GM21381 (cell line): Measurements from ENCODE around the gene STAT5A.
A peak's percentile ranks its signal among the peaks of the same experiment; 100 is the strongest.
"Not testable (repeated sequence)": the region's sequence is repeated elsewhere in the genome, so short reads cannot be mapped to it uniquely, and the experiment has no call there.

ENCODE experiments used
- ATAC-seq: cut with Tn5 transposase; IDR thresholded peaks from one replicate; pipeline ENCODE4 v1.9.1; 2021; ENCODE audit warnings: mild to moderate bottlenecking, moderate library complexity; ENCODE audit not compliant: unreplicated experiment

STAT5A gene

DNA sequence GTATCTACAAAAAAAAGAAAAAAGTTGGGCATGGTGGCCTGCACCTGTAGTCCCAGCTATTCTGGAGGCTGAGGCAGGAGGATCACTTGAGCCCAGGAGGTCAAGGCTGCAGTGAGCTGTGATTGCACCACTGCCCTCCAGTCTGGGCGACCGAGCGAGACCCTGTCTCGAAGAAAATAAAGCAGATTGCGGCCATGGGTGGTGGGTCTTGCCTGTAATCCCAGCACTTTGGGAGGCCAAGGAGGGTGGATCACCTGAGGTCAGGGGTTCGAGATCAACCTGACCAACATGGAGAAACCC, 16.7 kb downstream of the STAT5A start:
- not testable (repeated sequence) for ATAC-seq

DNA sequence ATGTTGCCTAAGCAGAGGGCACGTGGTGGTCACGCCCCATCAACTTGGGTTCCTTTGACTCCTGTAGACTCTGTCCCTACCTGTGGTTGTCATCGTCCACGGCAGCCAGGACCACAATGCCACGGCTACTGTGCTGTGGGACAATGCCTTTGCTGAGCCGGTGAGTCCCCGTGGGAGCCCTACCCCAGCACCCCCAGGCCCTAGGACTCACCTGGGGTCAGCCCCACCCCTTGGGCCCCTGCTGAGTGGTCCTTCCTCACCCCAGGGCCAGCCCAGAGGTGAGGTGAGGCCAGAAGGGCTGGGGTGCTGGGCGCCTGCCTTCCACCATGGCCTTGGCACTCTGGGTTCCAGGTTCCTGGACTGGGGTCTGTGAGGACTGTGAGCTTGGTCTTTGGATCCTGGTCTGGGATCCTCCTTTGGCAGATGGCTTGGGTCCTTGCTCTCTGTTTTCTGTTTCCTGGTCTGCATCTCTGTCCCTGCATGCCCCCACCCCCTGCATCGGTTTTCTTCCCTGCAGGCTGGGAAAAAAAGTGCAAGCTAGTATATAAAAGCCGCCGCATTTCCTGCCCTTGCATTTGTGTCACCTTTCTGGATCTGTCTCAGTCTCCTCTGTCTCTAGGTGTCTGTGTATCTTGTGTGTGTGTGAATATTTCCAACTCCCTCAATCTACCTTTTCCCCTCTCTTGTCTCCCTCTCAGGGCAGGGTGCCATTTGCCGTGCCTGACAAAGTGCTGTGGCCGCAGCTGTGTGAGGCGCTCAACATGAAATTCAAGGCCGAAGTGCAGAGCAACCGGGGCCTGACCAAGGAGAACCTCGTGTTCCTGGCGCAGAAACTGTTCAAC, 17.5 kb downstream of the STAT5A start:
- ATAC-seq, result no peak

GRCh38 chr17:42306385-42306667, 18.0 kb downstream of the STAT5A start:
- ATAC-seq, result no peak

DNA sequence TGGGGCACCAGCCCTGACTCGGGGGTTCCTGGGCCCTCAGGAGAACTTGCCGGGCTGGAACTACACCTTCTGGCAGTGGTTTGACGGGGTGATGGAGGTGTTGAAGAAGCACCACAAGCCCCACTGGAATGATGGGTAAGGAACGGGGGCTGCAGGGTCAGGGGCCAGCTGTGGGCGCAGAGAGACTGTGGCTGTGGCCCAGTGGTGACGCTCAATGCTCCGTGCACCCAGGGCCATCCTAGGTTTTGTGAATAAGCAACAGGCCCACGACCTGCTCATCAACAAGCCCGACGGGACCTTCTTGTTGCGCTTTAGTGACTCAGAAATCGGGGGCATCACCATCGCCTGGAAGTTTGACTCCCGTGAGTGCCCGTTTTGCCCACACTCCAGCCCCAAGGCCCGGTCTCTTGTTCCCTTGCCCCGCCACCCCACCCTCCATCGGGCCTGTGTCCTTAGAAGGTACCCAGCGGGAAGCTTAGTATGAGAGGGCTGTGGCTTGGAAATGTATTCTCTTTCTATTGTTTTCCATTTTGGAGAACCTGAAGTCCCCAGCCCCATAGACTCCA, 19.1 kb downstream of the STAT5A start:
- ATAC-seq, result no peak

GRCh38 chr17:42308446-42308845, 20.1 kb downstream of the STAT5A start:
- no peak for ATAC-seq

DNA sequence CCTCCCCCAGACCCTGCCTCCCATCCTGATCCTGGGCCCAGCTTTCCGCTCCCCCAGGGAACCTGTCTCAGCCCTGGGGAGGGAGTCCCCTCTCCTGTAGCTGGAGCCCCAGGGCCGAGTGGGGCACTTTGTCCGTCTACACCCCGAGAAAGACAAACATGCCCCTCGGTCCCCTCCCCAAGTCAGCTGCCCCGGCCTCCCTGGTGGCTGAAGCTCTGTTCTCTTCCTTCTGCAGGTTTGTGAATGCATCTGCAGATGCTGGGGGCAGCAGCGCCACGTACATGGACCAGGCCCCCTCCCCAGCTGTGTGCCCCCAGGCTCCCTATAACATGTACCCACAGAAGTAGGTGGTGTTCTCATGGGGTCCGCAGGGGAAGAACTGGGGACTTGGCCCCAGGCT, 20.8 kb downstream of the STAT5A start:
- ATAC-seq, result no peak

DNA sequence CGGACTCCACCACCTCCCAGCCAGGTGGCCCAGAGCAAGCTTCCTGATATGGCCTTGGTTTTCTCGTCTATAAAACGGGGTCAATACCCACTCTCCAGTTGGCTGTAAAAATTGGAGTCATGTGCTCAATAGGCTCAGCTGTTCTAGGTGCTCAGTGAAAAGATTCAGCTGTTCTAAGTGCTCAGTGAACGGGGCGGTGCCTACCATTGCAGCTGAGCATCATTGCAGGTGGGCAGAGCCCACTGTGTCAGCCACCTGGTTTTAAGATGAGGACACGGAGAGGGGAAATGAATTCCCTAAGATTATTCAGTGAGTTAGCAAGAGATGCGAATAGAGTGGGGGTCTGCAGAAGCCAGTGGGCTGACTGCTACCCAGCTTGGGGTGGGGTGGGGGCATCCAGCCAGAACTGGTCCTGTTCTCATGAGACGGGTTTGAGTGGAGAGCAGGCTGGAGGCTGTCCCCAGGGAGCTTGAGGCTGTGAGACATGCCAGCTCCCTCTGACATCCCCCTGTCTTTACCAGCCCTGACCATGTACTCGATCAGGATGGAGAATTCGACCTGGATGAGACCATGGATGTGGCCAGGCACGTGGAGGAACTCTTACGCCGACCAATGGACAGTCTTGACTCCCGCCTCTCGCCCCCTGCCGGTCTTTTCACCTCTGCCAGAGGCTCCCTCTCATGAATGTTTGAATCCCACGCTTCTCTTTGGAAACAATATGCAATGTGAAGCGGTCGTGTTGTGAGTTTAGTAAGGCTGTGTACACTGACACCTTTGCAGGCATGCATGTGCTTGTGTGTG, 21.9 kb downstream of the STAT5A start:
- no peak for ATAC-seq

DNA sequence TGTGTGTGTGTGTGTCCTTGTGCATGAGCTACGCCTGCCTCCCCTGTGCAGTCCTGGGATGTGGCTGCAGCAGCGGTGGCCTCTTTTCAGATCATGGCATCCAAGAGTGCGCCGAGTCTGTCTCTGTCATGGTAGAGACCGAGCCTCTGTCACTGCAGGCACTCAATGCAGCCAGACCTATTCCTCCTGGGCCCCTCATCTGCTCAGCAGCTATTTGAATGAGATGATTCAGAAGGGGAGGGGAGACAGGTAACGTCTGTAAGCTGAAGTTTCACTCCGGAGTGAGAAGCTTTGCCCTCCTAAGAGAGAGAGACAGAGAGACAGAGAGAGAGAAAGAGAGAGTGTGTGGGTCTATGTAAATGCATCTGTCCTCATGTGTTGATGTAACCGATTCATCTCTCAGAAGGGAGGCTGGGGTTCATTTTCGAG, 22.5 kb downstream of the STAT5A start:
- ATAC-seq, result no peak

GRCh38 chr17:42311240-42312034, 23.1 kb downstream of the STAT5A start:
- ATAC-seq, result no peak

DNA sequence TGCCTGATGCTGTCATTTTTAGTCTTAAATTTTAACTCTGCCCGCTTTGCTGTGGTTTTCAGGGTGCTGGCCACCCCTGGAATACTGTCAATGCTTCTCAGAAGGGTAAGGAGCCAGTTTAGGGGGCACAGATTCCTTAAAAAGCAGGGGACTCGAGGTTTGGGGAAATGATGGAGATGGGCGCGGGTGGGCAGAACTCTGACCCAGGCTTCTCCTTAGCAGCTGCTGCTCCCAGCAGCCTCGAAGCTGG, 23.7 kb downstream of the STAT5A start:
- ATAC-seq, result no peak

DNA sequence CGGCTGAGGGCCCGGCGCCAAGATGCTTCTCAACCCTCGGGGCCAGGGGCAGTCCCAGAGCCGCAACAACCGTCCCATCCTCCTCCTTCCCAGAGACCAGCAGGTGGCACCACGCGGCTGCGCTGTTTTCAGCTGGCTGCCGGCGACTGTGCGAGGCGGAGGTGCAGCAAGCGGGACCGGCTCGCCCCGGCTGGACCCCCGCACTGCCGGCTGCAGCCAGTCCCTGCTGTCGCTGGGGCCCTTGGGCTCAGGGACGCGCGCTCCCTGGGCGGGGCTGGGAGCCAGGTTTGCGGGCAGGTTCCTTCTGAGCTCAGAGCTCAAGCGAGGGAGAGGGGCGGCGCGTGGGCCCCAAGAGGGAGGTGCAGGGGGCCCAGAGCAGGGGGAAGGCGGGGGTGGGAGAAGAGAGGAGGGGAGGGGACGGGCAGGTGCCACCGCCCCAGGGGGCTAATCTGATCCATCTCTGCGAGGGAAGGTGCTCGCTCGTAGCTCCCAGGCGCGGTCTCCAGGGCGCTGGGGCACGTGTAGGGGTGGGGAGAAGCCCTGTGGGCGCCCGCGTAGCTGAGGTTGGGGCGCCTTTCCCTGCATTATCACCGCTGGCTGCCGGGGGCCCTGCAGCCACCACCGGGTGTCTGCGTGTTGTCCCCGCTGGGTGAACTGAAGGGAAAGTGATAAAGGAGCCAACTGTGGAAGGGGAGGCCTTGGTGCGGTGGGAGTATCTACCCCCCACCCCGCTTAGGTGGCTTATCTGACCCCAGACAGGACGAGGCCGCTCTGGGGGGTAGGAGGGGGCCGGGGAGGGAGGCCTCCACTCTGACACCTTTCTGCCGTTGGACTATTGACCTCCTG, 24.2 kb downstream of the STAT5A start:
- peak; percentile 60 for ATAC-seq

- ATAC-seq, result no peak
Observed at GRCh38 chr17:42313389-42313772, 25.1 kb downstream of the STAT5A start.

DNA sequence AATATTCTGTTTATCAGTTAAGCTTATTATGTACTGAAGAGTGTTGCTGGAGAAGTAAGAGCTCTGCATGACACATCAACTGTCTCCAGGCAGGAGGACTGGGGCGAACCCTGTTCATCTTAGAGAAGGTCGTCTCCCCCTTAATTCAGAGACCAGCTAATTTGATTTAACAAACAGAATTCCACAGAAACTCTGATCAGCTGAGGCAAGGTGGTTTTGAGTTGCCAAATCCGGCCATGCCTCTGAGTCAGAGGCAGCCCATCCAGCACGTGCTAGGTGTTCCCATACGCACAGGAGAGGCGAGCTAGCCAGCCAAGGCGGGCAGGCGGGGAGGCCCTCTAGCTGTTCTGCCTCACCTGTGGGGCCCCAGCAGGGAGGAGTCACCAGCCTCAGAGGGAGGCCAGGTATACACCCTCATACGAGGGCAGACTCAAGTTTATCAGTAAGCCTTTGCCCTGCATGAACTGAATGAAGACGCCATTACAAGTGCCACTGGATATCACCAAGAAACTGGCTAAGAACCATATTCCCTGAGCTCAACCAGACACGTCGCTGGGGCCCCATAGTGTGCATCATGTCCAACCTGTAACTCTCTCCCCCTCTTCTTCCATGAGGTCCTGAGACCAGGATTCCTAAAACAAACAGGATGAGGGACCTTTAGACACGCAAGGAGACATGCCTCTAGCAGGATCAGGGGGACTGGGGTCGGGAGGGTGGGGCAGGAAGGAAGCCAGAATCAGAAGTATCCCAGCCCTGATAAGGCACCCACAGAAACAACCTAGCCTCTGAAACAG, 25.7 kb downstream of the STAT5A start:
- no peak for ATAC-seq

DNA sequence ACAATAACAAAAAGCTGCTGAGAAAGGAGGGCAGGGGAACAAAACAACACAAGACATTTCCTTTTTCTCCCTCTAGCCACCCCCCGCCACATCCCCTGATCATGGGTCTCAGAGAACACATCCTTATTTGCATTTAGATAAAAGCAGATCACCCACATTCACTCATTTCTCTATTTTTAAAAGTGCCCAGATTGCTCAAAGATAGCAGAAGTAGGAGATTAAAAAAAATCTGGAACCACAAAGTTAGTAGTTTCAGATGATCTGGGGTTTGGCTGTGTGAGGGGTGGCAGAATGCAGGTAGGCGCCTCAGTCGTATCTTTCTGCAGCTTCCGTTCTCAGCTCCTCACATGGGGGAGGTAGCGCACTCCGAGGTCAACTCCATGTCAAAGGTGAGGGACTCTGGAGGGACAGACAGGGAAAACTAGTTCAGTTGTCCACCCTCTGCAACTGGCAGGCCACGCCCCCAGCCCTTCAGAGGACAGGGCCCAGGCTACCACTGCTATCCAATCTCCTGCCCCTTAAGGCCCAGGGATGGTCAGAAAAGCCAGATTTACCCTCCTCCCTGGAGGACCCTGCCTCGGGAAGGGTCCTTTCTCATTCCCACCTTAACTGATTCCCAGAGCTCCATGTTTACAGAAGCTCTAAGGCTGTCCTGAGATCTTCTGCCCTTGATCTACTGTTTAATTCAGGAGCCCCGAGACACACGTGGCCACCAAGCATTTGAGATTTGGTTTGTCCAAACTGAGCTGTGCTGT, 27.3 kb downstream of the STAT5A start:
- no peak for ATAC-seq

DNA sequence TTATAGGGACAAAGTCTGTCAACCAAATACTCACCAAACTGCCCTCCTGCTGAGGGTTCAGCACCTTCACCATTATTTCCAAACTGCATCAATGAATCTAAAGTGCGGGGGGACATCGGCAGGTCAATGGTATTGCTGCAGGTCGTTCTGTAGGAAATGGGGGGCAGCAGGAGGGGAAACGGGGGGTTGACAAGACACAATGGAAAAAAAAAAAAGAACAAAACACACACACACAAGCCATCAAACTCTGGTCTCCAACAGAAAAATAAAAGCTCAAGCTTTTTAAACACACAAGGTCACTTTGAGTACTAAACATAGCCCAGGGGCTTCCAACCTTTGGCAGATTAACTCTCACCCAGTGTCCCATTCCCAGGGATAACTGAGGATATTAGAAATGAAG, 28.5 kb downstream of the STAT5A start:
- no peak for ATAC-seq

GRCh38 chr17:42317266-42317845, 29.1 kb downstream of the STAT5A start:
- ATAC-seq, result no peak

GRCh38 chr17:42317967-42318366, 29.7 kb downstream of the STAT5A start:
- ATAC-seq, result not testable (repeated sequence)

DNA sequence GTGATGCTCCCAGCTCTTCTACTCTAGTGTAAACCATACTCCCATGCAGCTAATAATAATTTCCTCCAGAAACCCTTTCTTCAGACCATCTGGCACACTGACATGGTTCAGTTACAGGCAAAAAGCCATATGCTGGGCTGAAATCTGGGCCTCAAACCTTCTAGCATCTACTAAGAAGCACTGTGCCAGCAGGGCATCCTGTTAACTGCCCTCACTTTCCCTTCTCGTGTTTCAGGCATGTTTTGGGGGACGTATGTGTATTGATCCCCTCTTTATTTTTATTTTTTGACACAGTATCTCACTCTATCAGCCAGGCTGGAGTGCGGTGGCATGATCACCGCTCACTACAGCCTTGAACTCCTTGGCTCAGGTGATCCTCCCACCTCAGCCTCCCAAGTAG, 33.3 kb downstream of the STAT5A start:
- no peak for ATAC-seq
